C4-2B (cell line): Measurements from ENCODE around the gene CFAP70.

Experiments used
- H3K27ac ChIP-seq: fragments of 450-650 bp; 2 replicates; pipeline ENCODE4 v1.5.1; 2017
- CTCF ChIP-seq: fragments of 450-650 bp; conservative IDR thresholded peaks from 2 replicates; pipeline ENCODE4 v1.5.1; 2017; ENCODE audit warnings: mild to moderate bottlenecking
- ZFX ChIP-seq: fragments of 450-650 bp; IDR thresholded peaks from 2 replicates; pipeline ENCODE4 v1.6.1; 2017

Gene CFAP70

GRCh38 chr10:73306171-73306708 lies 52.4 kb downstream of the CFAP70 start:
- H3K27ac ChIP-seq = no peak overlapping the region
- TF ChIP-seq ZFX (no peak), CTCF (no peak)

- H3K27ac ChIP-seq = no peak overlapping the region
- TF ChIP-seq ZFX (no peak), CTCF (no peak)
These were observed 61.7 kb downstream of the CFAP70 start for GRCh38 chr10:73296946-73297345.

GRCh38 chr10:73293461-73293860 lies 65.2 kb downstream of the CFAP70 start:
- TF ChIP-seq ZFX = no peak
- TF ChIP-seq CTCF = no peak
- H3K27ac ChIP-seq = no peak overlapping the region

GRCh38 chr10:73289958-73290357 lies 68.7 kb downstream of the CFAP70 start:
- no peak overlapping the region for H3K27ac ChIP-seq
- TF ChIP-seq ZFX (no peak), CTCF (no peak)

- no peak overlapping the region for H3K27ac ChIP-seq
- TF ChIP-seq CTCF = no peak
- TF ChIP-seq ZFX = no peak
These were observed 71.2 kb downstream of the CFAP70 start for GRCh38 chr10:73287441-73287840.

GRCh38 chr10:73281097-73281496 lies 77.6 kb downstream of the CFAP70 start:
- no peak overlapping the region for H3K27ac ChIP-seq
- no peak for TF ChIP-seq CTCF
- no peak for TF ChIP-seq ZFX

- TF ChIP-seq CTCF (no peak), ZFX (no peak)
- no peak overlapping the region for H3K27ac ChIP-seq
These were observed 94.2 kb downstream of the CFAP70 start for GRCh38 chr10:73264423-73264822.
